Glutamatergic neuron (in vitro differentiated cells): ENCODE measurements around the gene LZTR1. TPM values are rescaled to one million over a fixed set of nuclear protein-coding genes. Genes with fewer than 3 reads are reported as not detected.

Experiments
- DNase-seq: peaks from one replicate; pipeline ENCODE4 v3.0.0; 2022
- H3K27ac Mint-ChIP-seq: one replicate; pipeline ENCODE4 v1.8.0; 2020; ENCODE audit warnings: mild to moderate bottlenecking, mixed read lengths, inconsistent platforms; ENCODE audit not compliant: unreplicated experiment
- H3K27me3 Mint-ChIP-seq: one replicate; pipeline ENCODE4 v1.8.0; 2020; ENCODE audit warnings: mild to moderate bottlenecking, moderate library complexity, mixed read lengths, inconsistent platforms; ENCODE audit not compliant: unreplicated experiment
- H3K36me3 Mint-ChIP-seq: one replicate; pipeline ENCODE4 v1.8.0; 2020; ENCODE audit warnings: mild to moderate bottlenecking, mixed read lengths, inconsistent platforms; ENCODE audit not compliant: unreplicated experiment
- H3K4me1 Mint-ChIP-seq: one replicate; pipeline ENCODE4 v1.8.0; 2020; ENCODE audit warnings: mild to moderate bottlenecking, low read depth, mixed read lengths, inconsistent platforms; ENCODE audit not compliant: unreplicated experiment
- H3K4me3 Mint-ChIP-seq: one replicate; pipeline ENCODE4 v1.8.0; 2020; ENCODE audit warnings: mild to moderate bottlenecking, mixed read lengths, inconsistent platforms; ENCODE audit not compliant: unreplicated experiment
- H3K9me3 Mint-ChIP-seq: one replicate; pipeline ENCODE4 v1.8.0; 2020; ENCODE audit warnings: mild to moderate bottlenecking, moderate library complexity, mixed read lengths, inconsistent platforms; ENCODE audit not compliant: unreplicated experiment
- total RNA-seq: library from RNA; stranded (reverse); fragmentation: NEBNext Ultra II Directional; extraction: Animal tissue kit (Norgen Biotek cat#: 25700); gene quantifications from one replicate; pipeline ENCODE4 v1.2.1, GENCODE V29; 2021; ENCODE audit not compliant: unreplicated experiment
- TF ChIP-seq, protein P1 (sequence below): fragments of 200-600 bp; sonication (generic); IDR thresholded peaks from one replicate; pipeline ENCODE4 v1.5.0; 2021; ENCODE audit not compliant: partially characterized antibody, unreplicated experiment

Gene LZTR1
- total RNA-seq, 1 donor from 2014 or later: 165 TPM

DNA sequence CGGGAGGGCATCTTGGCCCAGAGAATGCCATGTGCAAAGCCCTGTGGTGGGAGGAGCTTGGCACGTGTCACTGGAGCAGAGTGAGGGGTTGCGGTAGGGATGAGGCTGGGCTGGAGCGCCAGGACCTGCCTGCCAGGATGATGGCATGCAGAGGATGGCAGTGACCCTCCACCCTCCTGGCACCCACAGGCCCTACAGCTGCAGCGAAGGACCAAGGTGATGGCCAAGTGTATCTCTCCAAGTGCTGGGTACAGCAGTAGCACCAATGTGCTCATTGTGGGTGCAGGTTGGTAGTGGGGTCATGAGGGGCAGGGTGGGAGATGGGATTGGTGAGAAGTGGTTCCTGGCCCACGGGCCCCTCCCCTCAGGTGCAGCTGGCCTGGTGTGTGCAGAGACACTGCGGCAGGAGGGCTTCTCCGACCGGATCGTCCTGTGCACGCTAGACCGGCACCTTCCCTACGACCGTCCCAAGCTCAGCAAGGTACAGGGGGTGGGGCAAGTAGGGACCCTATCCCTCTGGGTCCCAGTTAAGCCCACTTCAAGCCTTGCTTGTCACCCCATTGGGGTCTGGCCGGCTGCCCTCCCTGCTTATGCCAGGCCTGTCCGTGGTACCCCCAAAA lies 7.7 kb upstream of the LZTR1 start:
- TF ChIP-seq, protein P1, sequence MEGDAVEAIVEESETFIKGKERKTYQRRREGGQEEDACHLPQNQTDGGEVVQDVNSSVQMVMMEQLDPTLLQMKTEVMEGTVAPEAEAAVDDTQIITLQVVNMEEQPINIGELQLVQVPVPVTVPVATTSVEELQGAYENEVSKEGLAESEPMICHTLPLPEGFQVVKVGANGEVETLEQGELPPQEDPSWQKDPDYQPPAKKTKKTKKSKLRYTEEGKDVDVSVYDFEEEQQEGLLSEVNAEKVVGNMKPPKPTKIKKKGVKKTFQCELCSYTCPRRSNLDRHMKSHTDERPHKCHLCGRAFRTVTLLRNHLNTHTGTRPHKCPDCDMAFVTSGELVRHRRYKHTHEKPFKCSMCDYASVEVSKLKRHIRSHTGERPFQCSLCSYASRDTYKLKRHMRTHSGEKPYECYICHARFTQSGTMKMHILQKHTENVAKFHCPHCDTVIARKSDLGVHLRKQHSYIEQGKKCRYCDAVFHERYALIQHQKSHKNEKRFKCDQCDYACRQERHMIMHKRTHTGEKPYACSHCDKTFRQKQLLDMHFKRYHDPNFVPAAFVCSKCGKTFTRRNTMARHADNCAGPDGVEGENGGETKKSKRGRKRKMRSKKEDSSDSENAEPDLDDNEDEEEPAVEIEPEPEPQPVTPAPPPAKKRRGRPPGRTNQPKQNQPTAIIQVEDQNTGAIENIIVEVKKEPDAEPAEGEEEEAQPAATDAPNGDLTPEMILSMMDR: no peak
- H3K4me3 Mint-ChIP-seq: no peak overlapping the region
- no peaks in the 10 kb centered on the region for H3K36me3 Mint-ChIP-seq
- H3K4me1 Mint-ChIP-seq: no peaks in the 10 kb centered on the region
- no peak for DNase-seq
- peaks cover 4% of the 10 kb centered on the region for H3K27me3 Mint-ChIP-seq
- peaks cover 11% of the 10 kb centered on the region for H3K9me3 Mint-ChIP-seq
- H3K27ac Mint-ChIP-seq: no peak overlapping the region

DNA sequence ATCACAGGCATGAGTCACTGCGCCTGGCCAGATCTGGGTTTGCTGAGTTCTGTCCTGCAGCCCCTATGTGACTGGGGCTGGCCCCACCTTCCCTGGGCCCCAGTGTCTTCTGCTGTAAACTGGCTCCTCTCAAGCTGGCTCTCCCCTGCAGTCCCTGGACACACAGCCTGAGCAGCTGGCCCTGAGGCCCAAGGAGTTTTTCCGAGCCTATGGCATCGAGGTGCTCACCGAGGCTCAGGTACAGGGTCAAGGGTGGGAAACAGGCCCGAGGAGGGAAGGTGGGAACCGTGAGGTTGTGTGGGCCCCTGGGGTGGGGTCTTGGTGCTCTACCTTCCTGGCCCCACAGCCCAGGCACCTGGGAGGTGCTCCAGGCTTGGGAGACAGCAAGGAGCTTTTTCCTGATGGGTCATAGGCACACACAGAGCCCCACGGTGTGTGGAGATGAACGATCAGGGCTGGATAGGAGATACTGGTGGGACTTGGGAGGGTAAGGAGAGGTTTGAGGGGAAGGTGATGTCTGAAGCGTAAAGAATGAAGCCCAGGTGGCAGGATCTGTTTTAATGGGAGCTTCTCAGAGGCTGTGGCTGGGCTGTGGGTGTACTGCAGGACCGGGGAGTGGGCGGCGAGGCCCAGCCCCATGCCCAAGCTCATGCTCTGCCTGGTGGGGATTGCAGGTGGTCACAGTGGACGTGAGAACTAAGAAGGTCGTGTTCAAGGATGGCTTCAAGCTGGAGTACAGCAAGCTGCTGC lies 6.4 kb upstream of the LZTR1 start:
- H3K36me3 Mint-ChIP-seq: no peaks in the 10 kb centered on the region
- H3K9me3 Mint-ChIP-seq: peaks cover 11% of the 10 kb centered on the region
- H3K27ac Mint-ChIP-seq: no peak overlapping the region
- DNase-seq: no peak
- peaks cover 6% of the 10 kb centered on the region for H3K27me3 Mint-ChIP-seq
- H3K4me3 Mint-ChIP-seq: no peak overlapping the region
- TF ChIP-seq, protein P1: no peak
- no peaks in the 10 kb centered on the region for H3K4me1 Mint-ChIP-seq

DNA sequence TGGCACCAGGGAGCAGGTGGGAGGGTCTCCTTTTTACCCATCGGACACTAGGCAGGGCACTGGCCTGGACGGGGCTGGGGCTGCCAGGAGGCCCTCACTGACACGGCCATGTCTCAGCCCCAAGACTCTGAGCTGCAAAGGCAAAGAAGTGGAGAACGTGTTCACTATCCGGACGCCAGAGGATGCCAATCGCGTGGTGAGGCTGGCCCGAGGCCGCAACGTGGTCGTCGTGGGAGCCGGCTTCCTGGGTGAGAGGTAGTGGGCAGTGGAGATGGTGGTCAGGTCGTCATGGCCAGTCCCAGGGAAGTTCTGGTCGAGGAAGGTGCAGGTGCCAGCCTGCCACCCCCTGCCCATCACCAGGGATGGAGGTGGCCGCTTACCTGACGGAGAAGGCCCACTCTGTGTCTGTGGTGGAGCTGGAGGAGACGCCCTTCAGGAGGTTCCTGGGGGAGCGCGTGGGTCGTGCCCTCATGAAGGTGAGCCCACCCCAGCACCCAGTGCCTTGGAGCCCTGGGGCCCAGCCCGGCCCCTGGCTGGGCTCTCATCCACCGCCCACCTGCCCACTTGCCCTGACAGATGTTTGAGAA lies 5.7 kb upstream of the LZTR1 start:
- TF ChIP-seq, protein P1: no peak
- no peaks in the 10 kb centered on the region for H3K36me3 Mint-ChIP-seq
- no peak overlapping the region for H3K27ac Mint-ChIP-seq
- no peak for DNase-seq
- peaks cover 13% of the 10 kb centered on the region for H3K9me3 Mint-ChIP-seq
- peaks cover 8% of the 10 kb centered on the region for H3K27me3 Mint-ChIP-seq
- peaks cover 2% of the 10 kb centered on the region for H3K4me1 Mint-ChIP-seq
- no peak overlapping the region for H3K4me3 Mint-ChIP-seq

DNA sequence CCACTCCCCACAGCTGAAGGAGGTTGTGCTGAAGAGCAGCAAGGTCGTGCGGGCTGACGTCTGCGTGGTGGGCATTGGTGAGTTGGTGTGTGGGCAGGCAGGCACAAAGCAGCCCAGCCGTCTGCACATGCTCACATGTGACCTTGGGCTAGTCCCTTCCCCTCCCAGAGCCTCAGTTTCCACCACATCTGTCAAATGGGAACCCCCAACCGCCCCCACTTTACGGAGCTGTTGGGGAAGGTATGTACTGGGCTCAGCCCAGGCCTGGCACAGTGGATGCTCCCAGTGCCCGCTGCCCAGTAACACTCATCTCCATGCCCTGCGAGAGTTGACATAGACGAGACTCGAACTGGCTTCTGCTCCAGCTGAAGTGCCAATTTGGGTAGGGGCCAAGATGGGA lies 5.1 kb upstream of the LZTR1 start:
- no peak for DNase-seq
- Mint-ChIP-seq H3K4me1 (peaks cover 3% of the 10 kb centered on the region), H3K9me3 (peaks cover 15% of the 10 kb centered on the region), H3K27ac (no peak overlapping the region), H3K36me3 (no peaks in the 10 kb centered on the region), H3K4me3 (no peak overlapping the region), H3K27me3 (peaks cover 9% of the 10 kb centered on the region)
- TF ChIP-seq, protein P1: no peak
